HG03442 (cell line): Measurements from ENCODE around the gene MILR1.
"Not testable (repeated sequence)": the region's sequence is repeated elsewhere in the genome, so short reads cannot be mapped to it uniquely, and the experiment has no call there.

ENCODE experiments used
- ATAC-seq: cut with Tn5 transposase; IDR thresholded peaks from one replicate; pipeline ENCODE4 v1.9.1; 2021; ENCODE audit warnings: mild to moderate bottlenecking, moderate library complexity; ENCODE audit not compliant: unreplicated experiment

Gene MILR1

GRCh38 chr17:64466834-64467233 is 17.9 kb downstream of the MILR1 start:
- not testable (repeated sequence) for ATAC-seq

- no peak for ATAC-seq
Measured at GRCh38 chr17:64470625-64471024, 21.7 kb downstream of the MILR1 start.

GRCh38 chr17:64471440-64471839 is 22.5 kb downstream of the MILR1 start:
- no peak for ATAC-seq

GRCh38 chr17:64472564-64472963 is 23.6 kb downstream of the MILR1 start:
- ATAC-seq, result no peak

GRCh38 chr17:64477849-64478248 is 28.9 kb downstream of the MILR1 start:
- no peak for ATAC-seq

- ATAC-seq, result no peak
Measured at GRCh38 chr17:64480951-64481350, 32.0 kb downstream of the MILR1 start.

GRCh38 chr17:64484380-64484779 is 35.5 kb downstream of the MILR1 start:
- no peak for ATAC-seq

GRCh38 chr17:64488301-64488700 is 39.4 kb downstream of the MILR1 start:
- ATAC-seq, result no peak

GRCh38 chr17:64491034-64491860 is 42.3 kb downstream of the MILR1 start:
- ATAC-seq, result no peak

- ATAC-seq, result no peak
Measured at GRCh38 chr17:64491994-64492393, 43.1 kb downstream of the MILR1 start.

GRCh38 chr17:64492481-64493109 is 43.7 kb downstream of the MILR1 start:
- ATAC-seq, result no peak

- no peak for ATAC-seq
Measured at GRCh38 chr17:64494121-64494520, 45.2 kb downstream of the MILR1 start.

GRCh38 chr17:64495300-64495699 is 46.4 kb downstream of the MILR1 start:
- ATAC-seq, result not testable (repeated sequence)

GRCh38 chr17:64496348-64496785 is 47.5 kb downstream of the MILR1 start:
- ATAC-seq, result no peak

GRCh38 chr17:64496786-64497564 is 48.1 kb downstream of the MILR1 start, which contains the start of gene POLG2:
POLG2 (minus strand) TSS chr17:64497054; CDS start chr17:64496968, 86 bp downstream.
- peak; percentile 75 for ATAC-seq

GRCh38 chr17:64497565-64498035 is 48.7 kb downstream of the MILR1 start:
- no peak for ATAC-seq

- no peak for ATAC-seq
Measured at GRCh38 chr17:64498308-64499203, 49.6 kb downstream of the MILR1 start.

GRCh38 chr17:64499805-64500486 is 51.0 kb downstream of the MILR1 start:
- no peak for ATAC-seq

GRCh38 chr17:64500487-64500859 is 51.6 kb downstream of the MILR1 start:
- no peak for ATAC-seq
